Left ventricle myocardium superior (tissue), 1 donor: ENCODE data around the gene SIPA1L3. TPM values are rescaled to one million over a fixed set of nuclear protein-coding genes. Genes with fewer than 3 reads are reported as not detected.
A peak's percentile ranks its signal among the peaks of the same experiment; 100 is the strongest.

Experiments
- ATAC-seq: fragments of 200-7000 bp; cut with Tn5 transposase; one replicate; pipeline ENCODE4 v1.9.1; 2020; ENCODE audit warnings: mild to moderate bottlenecking, moderate library complexity
- DNase-seq: peaks from one replicate; pipeline ENCODE4 v3.0.0-alpha.2; 2020
- intact Hi-C: fragments of 100-400 bp; cut with micrococcal nuclease; formaldehyde crosslinking; loops from one replicate; pipeline ENCODE4 v1.11.0; 2022
- total RNA-seq: library from RNA; stranded (reverse); fragmentation: NEBNext Ultra II Directional; extraction: Animal tissue kit (Norgen Biotek cat#: 25700); gene quantifications from one replicate; pipeline ENCODE4 v1.2.1, GENCODE V29; 2021
- donor health status: DM: no; HTN: yes; CAD: no; lungs with severe emphysema.

SIPA1L3 gene
- total RNA-seq, 1 donor from 2014 or later: 10.5 TPM

DNA sequence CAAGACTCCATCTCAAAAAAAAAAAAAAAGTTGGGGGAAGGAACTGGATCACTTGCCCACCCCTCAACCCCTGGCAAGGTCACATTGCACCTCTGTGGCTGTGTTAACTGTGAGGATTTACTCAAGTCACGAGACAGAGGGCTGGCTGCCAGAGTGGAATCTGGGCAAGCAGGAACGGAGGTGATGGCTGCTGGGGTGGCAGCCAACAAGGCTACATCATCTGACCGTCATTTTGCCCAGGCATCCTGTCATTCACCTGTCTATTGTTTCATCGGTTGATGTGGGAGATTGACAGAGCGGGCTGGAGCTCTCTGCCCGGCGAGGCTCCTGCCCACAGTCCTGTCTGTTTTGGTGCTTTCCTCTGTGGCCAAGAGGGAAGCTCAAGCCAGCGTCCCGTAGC lies 241.3 kb downstream of the SIPA1L3 start:
- DNase-seq (peak; percentile 70), ATAC-seq (peak; percentile 69)
- intact Hi-C loops: no loop called here

- DNase-seq: no peak
- intact Hi-C loops: no loop called here
- ATAC-seq: no peak
These were observed 242.7 kb downstream of the SIPA1L3 start for GRCh38 chr19:38149661-38150061.

DNA sequence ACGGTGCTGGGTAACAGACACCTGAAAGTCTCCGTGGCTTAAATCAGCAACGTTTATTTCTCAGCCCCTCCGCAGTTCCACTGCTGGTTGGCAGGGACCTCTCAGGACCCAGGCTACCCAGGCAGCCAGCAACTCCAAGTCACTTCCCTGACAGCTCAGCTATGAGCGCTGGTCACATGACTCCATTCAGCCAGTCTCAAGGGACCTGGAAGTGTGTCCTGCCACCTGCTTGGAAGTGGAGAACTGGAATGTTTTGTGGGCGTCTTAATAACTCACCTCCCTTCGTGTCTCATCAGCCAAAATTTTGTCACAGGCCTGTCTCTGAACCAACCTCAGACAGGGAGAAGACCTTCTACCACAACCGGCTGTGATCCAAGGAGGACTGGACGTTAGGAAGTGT lies 244.2 kb downstream of the SIPA1L3 start:
- DNase-seq (no peak), ATAC-seq (no peak)
- intact Hi-C loops: no loop called here

DNA sequence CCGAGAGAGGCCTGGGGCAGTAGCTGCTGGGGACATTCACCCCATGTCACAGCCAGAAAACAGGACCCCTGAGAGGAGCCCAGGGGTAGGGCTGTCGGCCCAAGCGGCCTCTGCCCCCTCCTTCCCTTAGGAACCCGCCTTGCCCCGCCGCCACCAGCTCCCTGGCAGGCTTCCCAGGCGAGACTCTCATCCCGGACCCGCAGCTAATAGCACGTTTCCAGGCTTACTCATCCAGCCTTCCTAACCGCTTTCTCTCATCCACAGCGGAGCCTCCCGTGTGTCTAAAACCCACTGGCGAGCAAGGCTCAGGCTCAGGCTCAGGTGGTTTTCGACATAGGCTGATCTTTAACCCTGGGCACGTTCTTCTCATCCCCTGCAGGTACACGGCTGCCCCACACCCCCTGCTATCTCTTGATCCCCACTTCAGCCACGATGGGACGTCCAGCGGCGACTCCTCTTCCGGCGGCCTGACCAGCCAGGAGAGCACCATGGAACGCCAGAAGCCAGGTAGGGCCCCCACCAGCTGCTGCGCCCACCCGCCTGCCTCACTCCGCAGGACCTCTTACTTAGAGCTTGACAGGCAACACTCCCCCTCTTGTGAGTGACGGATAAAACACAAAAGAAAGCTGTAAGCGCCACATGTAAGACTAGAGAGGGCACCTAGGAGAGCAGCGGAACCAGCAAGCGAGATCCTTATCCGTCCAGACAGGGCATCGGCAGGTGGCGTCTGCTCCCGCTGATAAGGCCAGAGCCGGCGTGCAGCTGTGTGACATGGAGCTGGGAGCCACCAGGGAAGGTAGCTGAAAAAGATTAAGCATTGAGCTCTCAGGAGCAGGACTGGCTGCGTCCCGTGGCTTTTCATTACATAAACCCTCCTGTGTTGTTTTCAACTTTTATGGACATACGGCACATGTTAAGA lies 245.7 kb downstream of the SIPA1L3 start:
- ATAC-seq: peak; percentile 63
- intact Hi-C loops: no loop called here
- DNase-seq: peak; percentile 65

DNA sequence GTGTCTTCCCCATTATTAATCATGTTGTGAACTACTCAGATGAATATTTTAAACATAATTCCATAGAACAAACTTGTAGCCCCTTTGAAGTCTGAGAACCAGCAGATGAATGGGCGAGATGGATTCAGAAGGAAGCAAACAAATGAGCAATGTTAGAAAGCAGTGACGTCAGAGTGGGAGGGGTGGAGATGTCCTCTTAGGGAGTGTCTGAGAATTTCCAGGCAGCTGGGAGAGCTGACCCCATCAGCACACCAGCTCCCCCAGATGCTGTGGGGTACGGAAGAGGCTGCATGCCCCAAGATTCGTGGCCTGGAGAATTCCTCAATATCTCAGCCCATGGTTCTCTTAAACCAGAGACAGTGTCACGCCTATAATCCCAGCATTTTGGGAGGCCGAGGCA lies 248.4 kb downstream of the SIPA1L3 start:
- intact Hi-C loops: no loop called here
- ATAC-seq: no peak

GRCh38 chr19:38158730-38159129 lies 251.7 kb downstream of the SIPA1L3 start:
- ATAC-seq (no peak), DNase-seq (no peak)
- intact Hi-C loops: no loop called here

More for the DNA sequence above, 248.4 kb downstream of the SIPA1L3 start:
- DNase-seq: no peak

- ATAC-seq: no peak
- intact Hi-C loops: no loop called here
- DNase-seq: no peak
These were observed 255.1 kb downstream of the SIPA1L3 start for GRCh38 chr19:38162094-38162493.

DNA sequence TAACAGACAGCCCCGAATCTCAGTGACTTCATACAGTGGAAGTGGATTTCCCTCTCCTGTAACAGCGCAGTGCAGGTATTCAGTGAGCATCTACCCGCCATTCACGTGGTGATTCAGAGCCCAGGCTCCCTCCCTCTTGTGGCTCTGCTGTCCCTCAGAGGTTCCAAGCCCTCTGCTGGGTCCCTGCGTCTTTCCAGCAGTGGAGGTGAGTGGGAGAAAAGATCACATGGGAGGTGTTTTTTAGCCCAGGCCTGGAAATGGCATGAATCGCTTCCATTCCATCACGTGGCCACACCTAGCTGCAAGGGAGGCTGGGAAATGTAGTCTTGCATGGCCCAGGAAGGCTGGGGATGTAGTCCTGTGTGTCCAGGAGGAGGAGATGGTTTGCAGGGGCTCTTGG lies 255.6 kb downstream of the SIPA1L3 start:
- no peak for ATAC-seq
- intact Hi-C loops: no loop called here
- DNase-seq: no peak

- ATAC-seq (no peak), DNase-seq (no peak)
- intact Hi-C loops: no loop called here
These were observed 256.6 kb downstream of the SIPA1L3 start for GRCh38 chr19:38163419-38164290.

DNA sequence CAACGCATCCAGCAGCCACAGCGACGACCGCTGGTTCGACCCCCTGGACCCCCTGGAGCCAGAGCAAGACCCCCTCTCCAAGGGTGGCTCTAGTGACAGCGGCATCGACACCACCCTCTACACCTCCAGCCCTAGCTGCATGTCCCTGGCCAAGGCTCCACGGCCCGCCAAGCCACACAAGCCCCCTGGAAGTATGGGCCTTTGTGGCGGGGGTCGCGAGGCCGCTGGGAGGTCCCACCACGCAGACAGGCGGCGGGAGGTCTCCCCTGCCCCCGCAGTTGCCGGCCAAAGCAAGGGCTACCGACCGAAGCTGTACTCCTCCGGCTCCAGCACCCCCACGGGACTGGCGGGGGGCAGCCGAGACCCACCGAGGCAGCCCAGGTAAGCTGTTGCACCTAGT lies 257.5 kb downstream of the SIPA1L3 start:
- intact Hi-C loops: no loop called here
- no peak for DNase-seq
- ATAC-seq: no peak

DNA sequence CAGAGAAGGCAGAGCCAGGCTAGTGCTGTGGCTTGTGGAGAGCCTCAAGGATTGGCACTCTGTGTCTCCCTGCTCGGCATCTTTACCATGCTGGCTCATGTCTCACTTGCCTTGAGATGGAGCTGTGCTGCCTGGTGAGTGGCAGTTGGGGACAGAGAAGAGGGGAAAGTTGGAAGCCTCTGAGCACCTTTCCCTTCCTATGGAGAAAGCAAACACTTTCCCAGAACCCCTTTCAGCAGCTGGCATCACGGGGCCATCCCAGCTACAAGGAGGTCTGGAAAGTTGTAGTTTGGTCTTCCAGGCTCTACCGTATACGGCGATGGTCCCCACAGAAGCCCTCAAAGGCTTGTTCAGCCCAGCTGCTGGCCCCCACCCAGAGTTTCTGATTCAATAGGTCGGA lies 258.3 kb downstream of the SIPA1L3 start:
- intact Hi-C loops: no loop called here
- DNase-seq: no peak
- ATAC-seq: no peak

DNA sequence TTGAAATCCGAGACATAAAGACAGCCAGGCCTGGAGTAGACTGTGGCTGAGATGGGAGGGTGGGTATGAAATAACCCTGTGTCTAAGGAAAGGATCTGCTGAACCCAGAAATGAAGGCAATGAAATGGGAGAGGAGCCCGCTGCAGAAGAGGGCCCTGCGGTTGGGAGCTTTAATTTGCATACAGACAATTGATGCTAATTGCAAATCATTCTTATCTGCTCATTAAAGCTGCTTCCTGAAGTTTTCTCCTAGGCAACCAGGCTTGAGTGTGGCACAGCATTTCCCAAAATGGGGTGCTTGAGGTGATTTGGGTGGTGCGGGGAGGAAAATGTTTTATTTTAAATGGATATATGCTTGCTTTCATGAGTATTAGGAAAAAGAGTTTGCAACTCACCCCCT lies 261.6 kb downstream of the SIPA1L3 start:
- intact Hi-C loops: no loop called here
- ATAC-seq (no peak), DNase-seq (no peak)

GRCh38 chr19:38170334-38170733 lies 263.3 kb downstream of the SIPA1L3 start:
- intact Hi-C loops: no loop called here
- DNase-seq (no peak), ATAC-seq (no peak)

- DNase-seq (peak; percentile 52), ATAC-seq (peak; percentile 34)
- intact Hi-C loops: no loop called here
These were observed 265.0 kb downstream of the SIPA1L3 start for GRCh38 chr19:38172001-38172400.

DNA sequence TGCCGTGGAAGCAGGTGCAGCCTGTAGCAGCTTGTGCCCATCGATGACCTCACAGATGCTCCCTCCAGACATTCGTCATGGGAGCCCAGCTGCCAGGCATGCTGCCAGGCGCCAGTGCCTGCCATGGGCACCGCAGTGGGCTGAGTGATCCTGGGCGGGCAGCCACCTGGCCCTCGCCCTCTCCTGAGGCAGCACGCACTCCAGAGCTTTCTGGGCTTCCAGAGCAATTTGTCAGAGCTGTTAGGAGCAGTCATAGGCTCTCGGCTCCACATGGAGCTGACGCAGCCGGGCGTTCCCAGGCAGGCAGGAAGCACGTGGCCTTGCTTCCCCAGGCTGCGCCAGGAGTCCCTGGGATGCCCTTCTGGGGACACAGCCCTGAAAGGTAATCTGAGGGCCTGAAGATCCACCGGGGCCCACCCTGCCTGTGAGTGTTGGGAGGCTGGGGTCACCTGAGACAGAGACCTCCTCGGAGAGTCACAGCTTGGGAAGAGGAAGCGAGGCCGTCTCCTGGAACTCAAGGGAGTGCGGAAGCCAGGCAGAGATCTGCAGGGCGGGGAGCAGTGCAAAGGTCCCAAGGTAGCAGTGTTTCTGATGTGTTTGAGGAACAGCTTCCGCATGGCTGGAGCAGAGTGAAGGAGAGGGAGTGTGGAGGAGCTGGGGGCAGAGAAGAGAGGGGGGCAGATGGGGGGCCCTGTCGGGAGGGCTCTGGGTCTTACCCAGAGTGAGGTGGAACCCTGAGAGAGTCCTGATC lies 266.5 kb downstream of the SIPA1L3 start:
- intact Hi-C loops: no loop called here
- ATAC-seq (peak; percentile 98), DNase-seq (peak; percentile 93)

DNA sequence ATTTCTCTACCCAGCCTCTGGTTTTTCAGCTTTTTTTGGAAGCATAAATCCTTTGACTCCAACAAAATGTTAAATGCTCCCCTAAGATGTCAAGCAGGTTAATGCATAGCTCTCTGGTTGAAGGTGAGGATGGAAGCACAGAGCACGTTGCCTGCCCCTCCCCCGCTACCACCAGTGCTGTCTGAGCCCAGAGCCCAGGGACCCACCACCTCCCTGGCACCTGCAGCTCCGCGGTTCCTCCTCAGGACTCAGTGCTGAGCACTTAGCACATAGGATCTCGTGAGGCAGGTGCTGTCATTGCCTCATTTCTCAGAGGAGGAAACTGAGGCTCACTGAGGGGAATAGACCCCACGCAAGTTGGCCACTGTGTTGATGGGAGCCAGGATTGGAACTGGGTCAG lies 268.4 kb downstream of the SIPA1L3 start:
- intact Hi-C loops: no loop called here
- no peak for DNase-seq
- no peak for ATAC-seq

- intact Hi-C loops: no loop called here
- no peak for ATAC-seq
- DNase-seq: no peak
These were observed 273.1 kb downstream of the SIPA1L3 start for GRCh38 chr19:38180071-38180470.

- intact Hi-C loops: no loop called here
- no peak for DNase-seq
- no peak for ATAC-seq
These were observed 275.7 kb downstream of the SIPA1L3 start for GRCh38 chr19:38182536-38183210.
